Measurements from ENCODE around the gene SYNJ2BP. TPM values are rescaled to one million over a fixed set of nuclear protein-coding genes. Genes with fewer than 3 reads are reported as not detected.
"Not testable (repeated sequence)": the region's sequence is repeated elsewhere in the genome, so short reads cannot be mapped to it uniquely, and the experiment has no call there.

Gene SYNJ2BP
- total RNA-seq, 1 donor from 2014 or later = 29.5 TPM

- H3K4me1 Mint-ChIP-seq (ENCODE audit: unreplicated experiment) = peaks cover 21% of the 10 kb centered on the region
- H3K4me3 Mint-ChIP-seq (ENCODE audit: unreplicated experiment) = peak overlapping the region; percentile 100
- peaks cover 12% of the 10 kb centered on the region for H3K27me3 Mint-ChIP-seq (ENCODE audit: unreplicated experiment)
- H3K9me3 Mint-ChIP-seq (ENCODE audit: unreplicated experiment) = no peaks in the 10 kb centered on the region
- peak overlapping the region; percentile 97 for H3K27ac Mint-ChIP-seq (ENCODE audit: unreplicated experiment)
- DNase-seq (ENCODE audit: extremely low spot score, unreplicated experiment) = no peak
- peaks cover 10% of the 10 kb centered on the region for H3K36me3 Mint-ChIP-seq (ENCODE audit: unreplicated experiment)
- TF ChIP-seq CTCF (IDR thresholded peaks at IDR 0.05) = no peak
Measured at GRCh38 chr14:70416338-70416724, 559 bp downstream of the SYNJ2BP start.

- Mint-ChIP-seq H3K36me3 (ENCODE audit: unreplicated experiment) (peaks cover 10% of the 10 kb centered on the region), H3K9me3 (ENCODE audit: unreplicated experiment) (no peaks in the 10 kb centered on the region)
- no peak for TF ChIP-seq CTCF (IDR thresholded peaks at IDR 0.05)
Measured at GRCh38 chr14:70415788-70416187, 1.1 kb downstream of the SYNJ2BP start.

GRCh38 chr14:70407621-70408020 lies 9.3 kb downstream of the SYNJ2BP start:
- Mint-ChIP-seq H3K4me3 (ENCODE audit: unreplicated experiment) (no peak overlapping the region), H3K27ac (ENCODE audit: unreplicated experiment) (no peak overlapping the region), H3K36me3 (ENCODE audit: unreplicated experiment) (peaks cover 22% of the 10 kb centered on the region), H3K4me1 (ENCODE audit: unreplicated experiment) (no peaks in the 10 kb centered on the region), H3K27me3 (ENCODE audit: unreplicated experiment) (no peaks in the 10 kb centered on the region), H3K9me3 (ENCODE audit: unreplicated experiment) (no peaks in the 10 kb centered on the region)
- no peak for TF ChIP-seq CTCF (IDR thresholded peaks at IDR 0.05)
- DNase-seq (ENCODE audit: extremely low spot score, unreplicated experiment) = no peak

More at GRCh38 chr14:70415788-70416187, 1.1 kb downstream of the SYNJ2BP start:
- peaks cover 9% of the 10 kb centered on the region for H3K27me3 Mint-ChIP-seq (ENCODE audit: unreplicated experiment)
- no peak overlapping the region for H3K27ac Mint-ChIP-seq (ENCODE audit: unreplicated experiment)
- H3K4me3 Mint-ChIP-seq (ENCODE audit: unreplicated experiment) = peak overlapping the region; percentile 100
- no peak for DNase-seq (ENCODE audit: extremely low spot score, unreplicated experiment)
- H3K4me1 Mint-ChIP-seq (ENCODE audit: unreplicated experiment) = peaks cover 21% of the 10 kb centered on the region

- not testable (repeated sequence) for H3K27ac Mint-ChIP-seq (ENCODE audit: unreplicated experiment); H3K4me1 Mint-ChIP-seq (ENCODE audit: unreplicated experiment)
Measured at GRCh38 chr14:70406216-70406615, 10.7 kb downstream of the SYNJ2BP start.

GRCh38 chr14:70403335-70403734 lies 13.6 kb downstream of the SYNJ2BP start:
- not testable (repeated sequence) for H3K27me3 Mint-ChIP-seq (ENCODE audit: unreplicated experiment); DNase-seq (ENCODE audit: extremely low spot score, unreplicated experiment); H3K4me3 Mint-ChIP-seq (ENCODE audit: unreplicated experiment); H3K27ac Mint-ChIP-seq (ENCODE audit: unreplicated experiment); H3K4me1 Mint-ChIP-seq (ENCODE audit: unreplicated experiment); H3K9me3 Mint-ChIP-seq (ENCODE audit: unreplicated experiment); H3K36me3 Mint-ChIP-seq (ENCODE audit: unreplicated experiment)
- TF ChIP-seq CTCF (IDR thresholded peaks at IDR 0.05) = peak; percentile 9

More at GRCh38 chr14:70406216-70406615, 10.7 kb downstream of the SYNJ2BP start:
- peaks cover 15% of the 10 kb centered on the region for H3K36me3 Mint-ChIP-seq (ENCODE audit: unreplicated experiment)
- H3K4me3 Mint-ChIP-seq (ENCODE audit: unreplicated experiment); DNase-seq (ENCODE audit: extremely low spot score, unreplicated experiment); H3K9me3 Mint-ChIP-seq (ENCODE audit: unreplicated experiment); H3K27me3 Mint-ChIP-seq (ENCODE audit: unreplicated experiment): not testable (repeated sequence)

- no peak overlapping the region for H3K4me3 Mint-ChIP-seq (ENCODE audit: unreplicated experiment)
- H3K27me3 Mint-ChIP-seq (ENCODE audit: unreplicated experiment) = no peaks in the 10 kb centered on the region
- no peaks in the 10 kb centered on the region for H3K4me1 Mint-ChIP-seq (ENCODE audit: unreplicated experiment)
- no peak for DNase-seq (ENCODE audit: extremely low spot score, unreplicated experiment)
- no peak for TF ChIP-seq CTCF (IDR thresholded peaks at IDR 0.05)
- H3K9me3 Mint-ChIP-seq (ENCODE audit: unreplicated experiment) = no peaks in the 10 kb centered on the region
- peaks cover 10% of the 10 kb centered on the region for H3K36me3 Mint-ChIP-seq (ENCODE audit: unreplicated experiment)
- H3K27ac Mint-ChIP-seq (ENCODE audit: unreplicated experiment) = no peak overlapping the region
Measured at GRCh38 chr14:70401643-70402042, 15.2 kb downstream of the SYNJ2BP start.

All from osteocyte (in vitro differentiated cells).